Measurements from ENCODE around the gene SPAG17.
A peak's percentile ranks its signal among the peaks of the same experiment; 100 is the strongest.

Gene SPAG17

GRCh38 chr1:118118873-118119463 lies 66.1 kb downstream of the SPAG17 start:
- DNase-seq (ENCODE audit: low spot score) = no peak

- DNase-seq (ENCODE audit: low spot score) = no peak
Observed at GRCh38 chr1:118118469-118118868, 66.6 kb downstream of the SPAG17 start.

- DNase-seq (ENCODE audit: low spot score) = no peak
Observed at GRCh38 chr1:118117521-118117920, 67.5 kb downstream of the SPAG17 start.

GRCh38 chr1:118116909-118117308 lies 68.1 kb downstream of the SPAG17 start:
- no peak for DNase-seq (ENCODE audit: low spot score)

- DNase-seq (ENCODE audit: low spot score) = no peak
Observed at GRCh38 chr1:118116401-118116800, 68.6 kb downstream of the SPAG17 start.

GRCh38 chr1:118115567-118116295 lies 69.3 kb downstream of the SPAG17 start:
- no peak for DNase-seq (ENCODE audit: low spot score)

GRCh38 chr1:118113261-118113660 lies 71.8 kb downstream of the SPAG17 start:
- DNase-seq (ENCODE audit: low spot score) = no peak

GRCh38 chr1:118110580-118110979 lies 74.4 kb downstream of the SPAG17 start:
- DNase-seq (ENCODE audit: low spot score) = no peak

GRCh38 chr1:118104951-118105350 lies 80.1 kb downstream of the SPAG17 start:
- no peak for DNase-seq (ENCODE audit: low spot score)

GRCh38 chr1:118102445-118102844 lies 82.6 kb downstream of the SPAG17 start:
- DNase-seq (ENCODE audit: low spot score) = no peak

GRCh38 chr1:118101999-118102398 lies 83.0 kb downstream of the SPAG17 start:
- DNase-seq (ENCODE audit: low spot score) = no peak

GRCh38 chr1:118101515-118101844 lies 83.5 kb downstream of the SPAG17 start:
- DNase-seq (ENCODE audit: low spot score) = no peak

GRCh38 chr1:118100686-118101514 lies 84.1 kb downstream of the SPAG17 start:
- no peak for DNase-seq (ENCODE audit: low spot score)

- DNase-seq (ENCODE audit: low spot score) = no peak
Observed at GRCh38 chr1:118099686-118100085, 85.3 kb downstream of the SPAG17 start.

GRCh38 chr1:118097622-118098348 lies 87.2 kb downstream of the SPAG17 start:
- no peak for DNase-seq (ENCODE audit: low spot score)

- no peak for DNase-seq (ENCODE audit: low spot score)
Observed at GRCh38 chr1:118093017-118093416, 92.0 kb downstream of the SPAG17 start.

GRCh38 chr1:118090130-118090529 lies 94.9 kb downstream of the SPAG17 start:
- DNase-seq (ENCODE audit: low spot score) = no peak

- no peak for DNase-seq (ENCODE audit: low spot score)
Observed at GRCh38 chr1:118085365-118085764, 99.7 kb downstream of the SPAG17 start.

GRCh38 chr1:118084400-118084799 lies 100.6 kb downstream of the SPAG17 start:
- DNase-seq (ENCODE audit: low spot score) = no peak

GRCh38 chr1:118082984-118083383 lies 102.0 kb downstream of the SPAG17 start:
- DNase-seq (ENCODE audit: low spot score) = no peak

- peak; percentile 3 for DNase-seq (ENCODE audit: low spot score)
Observed at GRCh38 chr1:118081387-118081786, 103.6 kb downstream of the SPAG17 start.

GRCh38 chr1:118077331-118078045 lies 107.5 kb downstream of the SPAG17 start:
- DNase-seq (ENCODE audit: low spot score) = peak; percentile 34

Data from NAMALWA (cell line).